Choroid plexus epithelial cell (primary cell): ENCODE results near the gene MIPEP.
A peak's percentile ranks its signal among the peaks of the same experiment; 100 is the strongest.
"Not testable (repeated sequence)": the region's sequence is repeated elsewhere in the genome, so short reads cannot be mapped to it uniquely, and the experiment has no call there.

Experiments used
- DNase-seq: peaks from one replicate; pipeline ENCODE4 v3.0.0-alpha.2; 2010; ENCODE audit warnings: low read depth
- H3K4me3 ChIP-seq: 2 replicates; pipeline ENCODE4 v1.5.1; 2011; ENCODE audit warnings: low read depth, mild to moderate bottlenecking, control low read depth, low read length, moderate library complexity
- CTCF ChIP-seq: conservative IDR thresholded peaks from 2 replicates; pipeline ENCODE4 v1.5.1; 2011; ENCODE audit warnings: low read depth, mild to moderate bottlenecking, control low read depth, inconsistent platforms, low read length, moderate library complexity

The MIPEP gene

GRCh38 chr13:23902975-23903905 lies 14.0 kb upstream of the MIPEP start:
- DNase-seq: no peak
- peak overlapping the region; percentile 42 for H3K4me3 ChIP-seq
- no peak for TF ChIP-seq CTCF

GRCh38 chr13:23901365-23901764 lies 12.2 kb upstream of the MIPEP start:
- no peak overlapping the region for H3K4me3 ChIP-seq
- TF ChIP-seq CTCF: no peak

GRCh38 chr13:23899555-23899954 lies 10.4 kb upstream of the MIPEP start:
- TF ChIP-seq CTCF: peak; percentile 73
- peak; percentile 73 for DNase-seq
- no peak overlapping the region for H3K4me3 ChIP-seq

More at GRCh38 chr13:23901365-23901764, 12.2 kb upstream of the MIPEP start:
- peak; percentile 53 for DNase-seq

DNA sequence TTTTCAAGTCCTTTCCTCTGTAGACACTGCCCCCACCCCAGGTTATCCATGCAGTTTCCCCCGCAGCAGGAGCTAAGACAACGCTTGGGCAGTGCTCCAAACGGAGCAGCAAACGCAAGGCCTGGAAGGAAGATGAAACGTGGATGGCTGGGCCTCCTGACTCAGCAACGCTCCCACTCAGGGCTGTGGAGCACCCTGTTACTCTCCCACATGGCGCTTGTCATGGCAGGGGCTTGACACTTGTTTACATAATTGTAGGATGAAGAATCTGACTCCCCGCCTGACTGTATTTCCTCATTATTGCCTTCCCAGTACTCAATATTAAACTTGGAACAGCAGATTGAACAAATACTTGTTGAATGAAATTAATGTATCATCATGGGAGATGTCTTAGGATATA lies 8.9 kb upstream of the MIPEP start:
- no peak overlapping the region for H3K4me3 ChIP-seq
- TF ChIP-seq CTCF: no peak
- DNase-seq: peak; percentile 81

DNA sequence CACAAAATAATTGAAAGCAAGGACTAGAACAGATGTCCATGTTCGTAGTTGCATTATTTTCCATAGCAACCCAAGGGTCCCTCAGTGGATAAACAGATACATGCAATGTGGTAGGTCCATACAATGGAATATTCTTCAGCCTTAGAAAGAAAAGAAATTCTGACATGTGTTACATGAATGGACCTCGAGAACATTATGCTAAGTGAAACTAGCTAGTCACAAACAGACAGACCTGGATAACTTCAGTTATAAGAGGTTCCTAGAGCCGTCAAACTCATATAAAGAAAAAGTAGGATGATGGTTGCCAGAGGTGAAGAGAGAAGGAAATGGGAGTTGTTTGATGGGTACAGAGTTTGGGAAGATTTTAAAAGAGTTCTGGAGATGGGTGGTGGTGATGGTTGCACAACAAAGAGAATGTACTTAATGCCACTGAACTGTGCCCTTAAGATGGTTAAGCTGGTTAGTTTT lies 8.3 kb upstream of the MIPEP start, which contains the start of gene C1QTNF9B:
TSS of gene C1QTNF9B (minus strand) at position 51 of the 468 bp plus-strand sequence.
- not testable (repeated sequence) for H3K4me3 ChIP-seq, DNase-seq

- not testable (repeated sequence) for DNase-seq
These were observed 5.5 kb upstream of the MIPEP start for GRCh38 chr13:23894746-23895145.

GRCh38 chr13:23893791-23894190 lies 4.6 kb upstream of the MIPEP start:
- not testable (repeated sequence) for H3K4me3 ChIP-seq, DNase-seq

More at GRCh38 chr13:23894746-23895145, 5.5 kb upstream of the MIPEP start:
- H3K4me3 ChIP-seq: not testable (repeated sequence)

- peak; percentile 50 for TF ChIP-seq CTCF
- H3K4me3 ChIP-seq: peak overlapping the region; percentile 94
- no peak for DNase-seq
These were observed 711 bp upstream of the MIPEP start for GRCh38 chr13:23889615-23890607.

- not testable (repeated sequence) for H3K4me3 ChIP-seq, DNase-seq
These were observed 4.8 kb downstream of the MIPEP start for GRCh38 chr13:23884361-23884760.
